B cell (primary cell): Measurements from ENCODE around the gene NEUROG3. TPM values are rescaled to one million over a fixed set of nuclear protein-coding genes. Genes with fewer than 3 reads are reported as not detected.

ENCODE experiments used
- ATAC-seq: fragments of 200-7000 bp; cut with Tn5 transposase; one replicate; pipeline ENCODE4 v1.10.0; 2021; ENCODE audit warnings: low read depth, mild to moderate bottlenecking, moderate number of reproducible peaks, moderate library complexity
- CTCF ChIA-PET: fragments of 350-600 bp; sonication (Branson Sonifier 250); formaldehyde crosslinking; loops from one replicate; lab custom pipeline; 2021; ENCODE audit warnings: antibody characterized with exemption, inconsistent platforms; lab: Charles Lee
- POLR2A ChIA-PET: fragments of 350-600 bp; sonication (Branson Sonifier 250); formaldehyde crosslinking; loops from one replicate; lab custom pipeline; 2021; ENCODE audit warnings: antibody characterized with exemption; lab: Charles Lee
- DNase-seq: peaks from one replicate; pipeline ENCODE4 v3.0.0; 2013
- H2AFZ ChIP-seq: 2 replicates; pipeline ENCODE4 v1.6.1; 2012; ENCODE audit warnings: mild to moderate bottlenecking, low read depth, low read length; ENCODE audit not compliant: insufficient read depth, poor library complexity, severe bottlenecking
- H3K27ac ChIP-seq, 2 donors: 1 replicate in 1 of 2; 2 replicates in 1 of 2; pipeline ENCODE4 v1.5.1; 2012 to 2013; ENCODE audit warnings: low read length in 2 of 2, mild to moderate bottlenecking in 2 of 2, moderate library complexity in 1 of 2
- H3K27me3 ChIP-seq, 4 experiments: fragments of 200-600 bp in 1 of 4; sonication (generic) in 1 of 4; replicated peaks in 1 of 4; 1 replicate in 2 of 4; 2 replicates in 2 of 4; pipeline versions ENCODE4 v1.6.1 to v1.7.0; 2013 to 2016; ENCODE audit warnings: low read length in 3 of 4, mild to moderate bottlenecking in 2 of 4, mixed read lengths in 1 of 4, moderate library complexity in 1 of 4; ENCODE audit not compliant: insufficient read depth in 4 of 4, control insufficient read depth in 3 of 4; ENCODE audit errors: control extremely low read depth in 1 of 4
- H3K36me3 ChIP-seq, 2 experiments: replicated peaks in 1 of 2; 1 replicate in 1 of 2; 2 replicates in 1 of 2; pipeline versions ENCODE4 v1.6.1 to v1.7.1; 2013; ENCODE audit warnings: low read length in 1 of 2; ENCODE audit not compliant: insufficient read depth in 2 of 2, control insufficient read depth in 1 of 2; ENCODE audit errors: control extremely low read depth in 1 of 2, extremely low read depth in 1 of 2
- H3K4me1 ChIP-seq, 2 donors: fragments of 200-600 bp in 1 of 2; sonication (generic) in 1 of 2; 1 replicate in 1 of 2; 2 replicates in 1 of 2; pipeline versions ENCODE4 v1.5.1 to v1.6.1; 2013 to 2017; ENCODE audit warnings: low read length in 2 of 2; ENCODE audit not compliant: control insufficient read depth in 2 of 2, insufficient read depth in 2 of 2
- H3K4me2 ChIP-seq: replicated peaks from 2 replicates; pipeline ENCODE3; 2012; ENCODE audit warnings: mild to moderate bottlenecking, low read depth, low read length; ENCODE audit not compliant: poor library complexity, severe bottlenecking
- H3K4me3 ChIP-seq, 5 experiments: fragments of 200-600 bp in 1 of 5; sonication (generic) in 1 of 5; 1 replicate in 3 of 5; 2 replicates in 2 of 5; pipeline versions ENCODE4 v1.5.1 to v1.7.0; 2011 to 2016; ENCODE audit warnings: low read length in 4 of 5, mild to moderate bottlenecking in 4 of 5, low read depth in 2 of 5, control low read depth in 1 of 5, moderate library complexity in 1 of 5; ENCODE audit not compliant: insufficient read depth in 1 of 5; ENCODE audit errors: control extremely low read depth in 1 of 5, extremely low read depth in 1 of 5
- H3K79me2 ChIP-seq: fragments of 200-600 bp; sonication (generic); one replicate; pipeline ENCODE4 v1.6.0; 2016; ENCODE audit warnings: low read length; ENCODE audit not compliant: control insufficient read depth, insufficient read depth
- H3K9ac ChIP-seq: fragments of 200-600 bp; sonication (generic); 2 replicates; pipeline ENCODE4 v1.6.1; 2017; ENCODE audit warnings: mild to moderate bottlenecking, low read length, moderate library complexity
- H3K9me3 ChIP-seq, 3 donors: one replicate each; pipeline versions ENCODE4 v1.6.1 to v1.7.1; 2013; ENCODE audit warnings: low read length in 2 of 3; ENCODE audit not compliant: control insufficient read depth in 2 of 3, insufficient read depth in 1 of 3; ENCODE audit errors: control extremely low read depth in 1 of 3
- H4K20me1 ChIP-seq: 2 replicates; pipeline ENCODE4 v1.6.0; 2012; ENCODE audit warnings: mild to moderate bottlenecking, low read length; ENCODE audit not compliant: insufficient read depth, control insufficient read depth, poor library complexity, severe bottlenecking
- H3K27ac Mint-ChIP-seq: one replicate; pipeline ENCODE4 v1.8.0; 2021; ENCODE audit warnings: mixed read lengths
- H3K27me3 Mint-ChIP-seq: one replicate; pipeline ENCODE4 v1.8.0; 2021; ENCODE audit warnings: mixed read lengths
- H3K4me1 Mint-ChIP-seq: one replicate; pipeline ENCODE4 v1.8.0; 2021; ENCODE audit warnings: mixed read lengths
- H3K4me3 Mint-ChIP-seq: one replicate; pipeline ENCODE4 v1.8.0; 2021; ENCODE audit warnings: mixed read lengths
- H3K9me3 Mint-ChIP-seq: one replicate; pipeline ENCODE4 v1.8.0; 2022; ENCODE audit warnings: mixed read lengths; ENCODE audit not compliant: insufficient read depth
- CTCF ChIP-seq: fragments of 200-600 bp; IDR thresholded peaks from one replicate; pipeline ENCODE4 v1.8.0; 2022; ENCODE audit warnings: antibody characterized with exemption, mild to moderate bottlenecking
- EZH2 ChIP-seq: IDR thresholded peaks from 2 replicates; pipeline ENCODE4 v1.6.1; 2012; ENCODE audit warnings: borderline replicate concordance, low read depth, mild to moderate bottlenecking, moderate library complexity, low read length; ENCODE audit not compliant: insufficient read depth, poor library complexity, severe bottlenecking
- WGBS: methylation state at CpG from one replicate; pipeline ENCODE4 v1.1.5; 2013; ENCODE audit warnings: missing lambda C conversion rate; ENCODE audit not compliant: insufficient coverage; 5-methylcytosine and 5-hydroxymethylcytosine counted together
- intact Hi-C: fragments of 100-400 bp; cut with micrococcal nuclease; formaldehyde crosslinking; loops from one replicate; pipeline ENCODE4 v1.10.0; 2022
- polyA plus RNA-seq: library from polyadenylated mRNA; depleted of rRNA; stranded (reverse); fragments of >200 nt; gene quantifications from 2 replicates; pipeline ENCODE4 v1.2.3, GENCODE V29; 2012
- total RNA-seq, 2 donors: library from RNA; stranded (reverse); fragments of 120-200 nt in 1 of 2; gene quantifications; 1 replicate in 1 of 2; 2 replicates in 1 of 2; pipeline versions ENCODE4 v1.2.3 to v1.2.4, GENCODE V29; 2013 to 2022

NEUROG3 gene
- total and polyA plus RNA-seq, 2 donors (not counting 1 experiment from before 2014, with no cell fraction given), result not detected

DNA sequence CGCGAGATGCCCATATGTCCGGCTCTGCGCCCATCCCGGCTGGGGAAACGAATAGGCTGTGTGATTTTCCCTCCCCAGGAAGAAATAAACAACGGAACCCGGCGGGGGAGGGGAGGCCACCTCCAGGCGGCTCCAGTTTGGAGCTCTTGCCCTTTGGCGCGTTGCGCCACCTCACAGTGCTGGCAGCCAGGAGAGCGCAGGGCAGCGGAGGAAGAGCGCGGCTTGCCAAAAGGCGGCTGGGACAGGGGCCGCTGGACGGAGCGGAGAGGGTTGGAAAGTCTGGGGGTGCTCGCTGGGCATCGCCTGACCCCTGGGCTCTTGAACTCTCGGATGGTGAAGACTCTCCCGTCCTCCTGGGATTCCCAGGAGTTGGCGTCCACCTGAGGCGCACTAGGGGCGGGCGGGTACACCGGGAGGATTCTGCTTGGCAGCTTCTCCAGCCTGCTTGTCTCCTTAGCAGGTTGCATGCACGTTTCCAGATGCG is 5.3 kb upstream of the NEUROG3 start:
- ATAC-seq, result no peak
- CTCF ChIA-PET, result no interaction called here

More for the DNA sequence above, 5.3 kb upstream of the NEUROG3 start:
- Mint-ChIP-seq H3K27ac (no peak overlapping the region), H3K27me3 (peaks cover 64% of the 10 kb centered on the region), H3K4me1 (peaks cover 14% of the 10 kb centered on the region), H3K9me3 (no peaks in the 10 kb centered on the region), H3K4me3 (no peak overlapping the region)
- no peak overlapping the region for H3K27ac ChIP-seq
- H4K20me1 ChIP-seq, result no peaks in the 10 kb centered on the region
- H3K4me2 ChIP-seq, result no peak overlapping the region
- intact Hi-C loops, result no loop called here
- H2AFZ ChIP-seq, result no peak overlapping the region
- no peaks in the 10 kb centered on the region for H3K9me3 ChIP-seq
- no peak overlapping the region for H3K9ac ChIP-seq
- H3K36me3 ChIP-seq, result no peaks in the 10 kb centered on the region
- H3K4me3 ChIP-seq, result no peak overlapping the region
- POLR2A ChIA-PET, result no interaction called here
- DNase-seq, result no peak
- peaks cover 0 to 68% (median 17%) of the 10 kb centered on the region in 4 experiments for H3K27me3 ChIP-seq
- WGBS, result 13% methylated on average over 32 of the region's 32 CpGs
- H3K79me2 ChIP-seq, result no peaks in the 10 kb centered on the region
- TF ChIP-seq EZH2 (no peak), CTCF (no peak)
- peaks cover 14 to 17% of the 10 kb centered on the region in 2 donors for H3K4me1 ChIP-seq
